Measurements from ENCODE around the gene PLP2. TPM values are rescaled to one million over a fixed set of nuclear protein-coding genes. Genes with fewer than 3 reads are reported as not detected.

Gene PLP2
- polyA plus RNA-seq, 3 donors: 280 to 374 (median 330) TPM

DNA sequence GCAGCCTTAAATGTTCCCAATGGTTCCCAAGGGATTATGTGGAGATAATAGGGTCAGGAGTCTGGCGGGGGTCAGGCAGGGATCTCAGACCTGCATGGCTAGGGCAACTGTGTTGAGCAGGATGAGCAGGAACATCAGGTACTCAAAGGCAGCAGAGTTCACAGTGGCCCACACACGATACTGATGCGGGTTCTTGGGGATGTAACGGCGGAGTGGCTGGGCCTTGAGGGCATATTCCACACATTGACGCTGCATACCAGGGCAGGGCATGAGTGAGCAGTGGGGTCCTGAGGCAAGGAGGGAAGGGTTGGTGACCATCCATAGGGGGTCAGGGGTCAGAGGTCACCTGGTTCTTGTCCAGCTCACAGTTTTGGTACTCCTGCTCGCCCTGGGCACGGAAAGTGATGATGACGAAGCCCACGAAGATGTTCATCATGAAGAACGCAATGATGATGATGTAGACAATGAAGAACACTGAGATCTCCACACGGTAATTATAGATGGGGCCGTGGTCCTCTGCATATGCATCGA is 43.4 kb downstream of the PLP2 start:
- intact Hi-C loops (cut with micrococcal nuclease): no loop called here
- Histone ChIP-seq H3K36me3 (replicated peaks in 1 of 2; ENCODE audit: control insufficient read depth in 1 of 2, insufficient read depth in 2 of 2, low read length in 2 of 2) (no peaks in the 10 kb centered on the region), H3K27me3 (ENCODE audit: control insufficient read depth in 2 of 2, insufficient read depth in 2 of 2, low read length in 2 of 2) (no peaks in the 10 kb centered on the region), H3K9me3 (replicated peaks in 1 of 2; ENCODE audit: control insufficient read depth in 1 of 2, insufficient read depth in 1 of 2, low read length in 2 of 2) (no peaks in the 10 kb centered on the region), H3K4me2 (replicated peaks; ENCODE audit: extremely low read depth, low read length, poor library complexity, severe bottlenecking) (no peak overlapping the region), H3K27ac (ENCODE audit: low read depth in 1 of 2, low read length in 2 of 2) (no peak overlapping the region), H3K9ac (ENCODE audit: insufficient read depth, low read length, poor library complexity, severe bottlenecking) (no peak overlapping the region), H2AFZ (ENCODE audit: insufficient read depth, low read depth, low read length, poor library complexity, severe bottlenecking) (no peak overlapping the region), H3K79me2 (ENCODE audit: insufficient read depth, low read length) (no peaks in the 10 kb centered on the region), H3K4me3 (replicated peaks in 1 of 3; ENCODE audit: low read depth in 2 of 3, low read length in 3 of 3) (no peak overlapping the region), H4K20me1 (ENCODE audit: insufficient read depth, low read length) (no peaks in the 10 kb centered on the region), H3K4me1 (ENCODE audit: control insufficient read depth in 1 of 2, insufficient read depth in 2 of 2, low read length in 2 of 2) (peaks cover 4 to 7% of the 10 kb centered on the region in 2 donors)
- 91% methylated on average over 6 of the region's 14 CpGs for WGBS (ENCODE audit: insufficient coverage)
- Mint-ChIP-seq H3K4me1 (peaks cover 9% of the 10 kb centered on the region), H3K36me3 (no peaks in the 10 kb centered on the region), H3K9me3 (peaks cover 0 to 4% (median 1%) of the 10 kb centered on the region in 7 donors), H3K27ac (no peak overlapping the region), H3K4me3 (no peak overlapping the region), H3K27me3 (ENCODE audit: low read depth in 3 of 3) (peaks cover 4 to 9% (median 4%) of the 10 kb centered on the region in 3 donors)
- TF ChIP-seq, protein P1, sequence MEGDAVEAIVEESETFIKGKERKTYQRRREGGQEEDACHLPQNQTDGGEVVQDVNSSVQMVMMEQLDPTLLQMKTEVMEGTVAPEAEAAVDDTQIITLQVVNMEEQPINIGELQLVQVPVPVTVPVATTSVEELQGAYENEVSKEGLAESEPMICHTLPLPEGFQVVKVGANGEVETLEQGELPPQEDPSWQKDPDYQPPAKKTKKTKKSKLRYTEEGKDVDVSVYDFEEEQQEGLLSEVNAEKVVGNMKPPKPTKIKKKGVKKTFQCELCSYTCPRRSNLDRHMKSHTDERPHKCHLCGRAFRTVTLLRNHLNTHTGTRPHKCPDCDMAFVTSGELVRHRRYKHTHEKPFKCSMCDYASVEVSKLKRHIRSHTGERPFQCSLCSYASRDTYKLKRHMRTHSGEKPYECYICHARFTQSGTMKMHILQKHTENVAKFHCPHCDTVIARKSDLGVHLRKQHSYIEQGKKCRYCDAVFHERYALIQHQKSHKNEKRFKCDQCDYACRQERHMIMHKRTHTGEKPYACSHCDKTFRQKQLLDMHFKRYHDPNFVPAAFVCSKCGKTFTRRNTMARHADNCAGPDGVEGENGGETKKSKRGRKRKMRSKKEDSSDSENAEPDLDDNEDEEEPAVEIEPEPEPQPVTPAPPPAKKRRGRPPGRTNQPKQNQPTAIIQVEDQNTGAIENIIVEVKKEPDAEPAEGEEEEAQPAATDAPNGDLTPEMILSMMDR (IDR thresholded peaks at IDR 0.05): no peak
- no peak for DNase-seq

DNA sequence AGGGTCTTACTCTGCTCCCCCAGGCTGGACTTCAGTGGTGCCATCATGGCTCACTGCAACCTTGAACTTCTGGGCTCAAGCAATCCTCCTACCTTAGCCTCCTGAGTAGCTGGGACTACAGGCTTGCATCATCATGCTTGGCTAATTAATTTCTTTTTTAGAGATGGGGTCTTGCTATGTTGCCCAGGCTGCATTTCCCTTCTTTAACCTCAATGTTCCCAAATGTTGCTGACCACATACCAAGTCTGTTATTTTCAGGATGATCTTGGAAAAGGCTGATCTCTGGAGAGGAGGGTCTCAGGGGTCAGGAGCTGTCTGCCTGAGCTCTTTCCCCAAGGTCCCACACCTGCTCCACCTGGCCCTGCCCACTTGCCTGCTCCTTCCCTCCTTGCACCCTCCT is 48.4 kb downstream of the PLP2 start:
- Histone ChIP-seq H2AFZ (ENCODE audit: insufficient read depth, low read depth, low read length, poor library complexity, severe bottlenecking) (no peak overlapping the region), H3K4me2 (replicated peaks; ENCODE audit: extremely low read depth, low read length, poor library complexity, severe bottlenecking) (no peak overlapping the region), H3K79me2 (ENCODE audit: insufficient read depth, low read length) (no peaks in the 10 kb centered on the region), H3K36me3 (replicated peaks in 1 of 2; ENCODE audit: control insufficient read depth in 1 of 2, insufficient read depth in 2 of 2, low read length in 2 of 2) (no peaks in the 10 kb centered on the region), H3K27ac (ENCODE audit: low read depth in 1 of 2, low read length in 2 of 2) (no peak overlapping the region), H3K9ac (ENCODE audit: insufficient read depth, low read length, poor library complexity, severe bottlenecking) (no peak overlapping the region), H3K9me3 (replicated peaks in 1 of 2; ENCODE audit: control insufficient read depth in 1 of 2, insufficient read depth in 1 of 2, low read length in 2 of 2) (no peaks in the 10 kb centered on the region), H4K20me1 (ENCODE audit: insufficient read depth, low read length) (no peaks in the 10 kb centered on the region), H3K4me1 (ENCODE audit: control insufficient read depth in 1 of 2, insufficient read depth in 2 of 2, low read length in 2 of 2) (peaks cover 4 to 7% of the 10 kb centered on the region in 2 donors), H3K4me3 (replicated peaks in 1 of 3; ENCODE audit: low read depth in 2 of 3, low read length in 3 of 3) (no peak overlapping the region), H3K27me3 (ENCODE audit: control insufficient read depth in 2 of 2, insufficient read depth in 2 of 2, low read length in 2 of 2) (no peaks in the 10 kb centered on the region)
- TF ChIP-seq, protein P1 (IDR thresholded peaks at IDR 0.05): no peak
- Mint-ChIP-seq H3K9me3 (peaks cover 0 to 4% (median 0%) of the 10 kb centered on the region in 7 donors), H3K27me3 (ENCODE audit: low read depth in 3 of 3) (peaks cover 10 to 19% (median 11%) of the 10 kb centered on the region in 3 donors), H3K36me3 (no peaks in the 10 kb centered on the region), H3K27ac (peak overlapping the region in 1 of 7 donors; percentile 38), H3K4me3 (no peak overlapping the region), H3K4me1 (peaks cover 9% of the 10 kb centered on the region)
- DNase-seq: no peak
- intact Hi-C loops (cut with micrococcal nuclease): no loop called here

Data from CD14-positive monocyte (primary cell).